Measurements from ENCODE around the gene MCRIP1. TPM values are rescaled to one million over a fixed set of nuclear protein-coding genes. Genes with fewer than 3 reads are reported as not detected.
A peak's percentile ranks its signal among the peaks of the same experiment; 100 is the strongest.

The MCRIP1 gene
- total and polyA plus RNA-seq, 7 experiments from 2014 or later, result 41.1 to 65.3 (median 53.1) TPM

DNA sequence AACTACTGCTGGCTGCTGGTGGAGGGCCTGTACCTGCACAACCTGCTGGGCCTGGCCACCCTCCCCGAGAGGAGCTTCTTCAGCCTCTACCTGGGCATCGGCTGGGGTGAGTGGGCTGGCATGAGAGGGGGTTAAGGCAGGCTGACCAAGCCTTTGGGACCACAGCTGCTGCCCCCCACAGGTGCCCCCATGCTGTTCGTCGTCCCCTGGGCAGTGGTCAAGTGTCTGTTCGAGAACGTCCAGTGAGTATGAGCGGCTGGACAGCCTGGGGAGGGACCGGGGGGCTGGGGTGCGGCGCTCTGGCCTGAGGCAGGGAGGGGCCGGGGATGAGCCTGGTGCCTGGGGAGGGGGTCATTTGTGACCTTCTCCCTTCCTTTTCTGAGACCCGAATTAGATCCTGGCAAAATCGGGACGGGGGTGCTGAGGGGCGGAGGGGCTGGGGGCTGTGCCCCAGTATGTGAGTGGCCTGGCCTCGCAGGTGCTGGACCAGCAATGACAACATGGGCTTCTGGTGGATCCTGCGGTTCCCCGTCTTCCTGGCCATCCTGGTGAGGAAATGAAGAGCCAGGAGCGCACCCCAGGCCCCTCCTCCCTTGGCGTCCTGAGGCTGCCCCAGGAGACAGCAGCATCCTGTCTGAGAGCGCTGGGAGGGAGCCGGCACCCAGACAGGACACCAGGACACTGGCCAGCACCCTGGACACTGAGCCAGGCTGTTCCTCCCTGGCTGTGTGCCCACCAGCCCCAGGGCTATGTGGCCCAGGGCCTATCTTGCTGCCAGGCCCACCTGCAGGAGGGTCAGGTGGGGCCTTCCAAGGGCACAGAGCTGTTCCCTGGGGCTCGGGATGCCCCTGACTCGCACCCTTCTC is 21.2 kb downstream of the MCRIP1 start:
- Histone ChIP-seq H3K4me1 (ENCODE audit: control insufficient read depth in 2 of 2, insufficient read depth in 2 of 2, low read length in 2 of 2) (no peaks in the 10 kb centered on the region), H3K36me3 (ENCODE audit: control insufficient read depth in 2 of 3, insufficient read depth in 3 of 3, low read length in 3 of 3) (no peaks in the 10 kb centered on the region), H3K27ac (ENCODE audit: low read depth, low read length) (no peak overlapping the region), H3K9me3 (ENCODE audit: control insufficient read depth in 2 of 3, low read length in 3 of 3) (no peaks in the 10 kb centered on the region), H3K4me3 (ENCODE audit: low read length) (no peak overlapping the region), H3K27me3 (ENCODE audit: control insufficient read depth in 2 of 2, insufficient read depth in 2 of 2, low read length in 2 of 2) (no peaks in the 10 kb centered on the region)
- no peak overlapping the region for H3K4me3 Mint-ChIP-seq
- POLR2A ChIA-PET, result no interaction called here
- peaks cover 7 to 26% (median 12%) of the 10 kb centered on the region in 5 donors for H3K27me3 Mint-ChIP-seq
- H3K4me1 Mint-ChIP-seq, result peaks cover 0 to 4% (median 0%) of the 10 kb centered on the region in 7 donors
- ATAC-seq (no peak), DNase-seq (no peak)
- H3K27ac Mint-ChIP-seq, result no peak overlapping the region
- intact Hi-C loops (cut with micrococcal nuclease), result no loop called here
- H3K9me3 Mint-ChIP-seq, result no peaks in the 10 kb centered on the region
- no peaks in the 10 kb centered on the region for H3K36me3 Mint-ChIP-seq
- CTCF ChIA-PET, result no interaction called here

GRCh38 chr17:81810892-81811704 is 22.0 kb downstream of the MCRIP1 start:
- POLR2A ChIA-PET, result no interaction called here
- H3K4me3 Mint-ChIP-seq, result no peak overlapping the region

GRCh38 chr17:81810476-81810875 is 22.6 kb downstream of the MCRIP1 start:
- no peaks in the 10 kb centered on the region for H3K36me3 Mint-ChIP-seq
- Histone ChIP-seq H3K36me3 (ENCODE audit: control insufficient read depth in 2 of 3, insufficient read depth in 3 of 3, low read length in 3 of 3) (no peaks in the 10 kb centered on the region), H3K4me1 (ENCODE audit: control insufficient read depth in 2 of 2, insufficient read depth in 2 of 2, low read length in 2 of 2) (no peaks in the 10 kb centered on the region), H3K9me3 (ENCODE audit: control insufficient read depth in 2 of 3, low read length in 3 of 3) (no peaks in the 10 kb centered on the region), H3K27me3 (ENCODE audit: control insufficient read depth in 2 of 2, insufficient read depth in 2 of 2, low read length in 2 of 2) (no peaks in the 10 kb centered on the region), H3K27ac (ENCODE audit: low read depth, low read length) (no peak overlapping the region), H3K4me3 (ENCODE audit: low read length) (no peak overlapping the region)
- no peak overlapping the region for H3K27ac Mint-ChIP-seq
- no peaks in the 10 kb centered on the region for H3K9me3 Mint-ChIP-seq
- no peak for DNase-seq
- CTCF ChIA-PET, result no interaction called here
- H3K27me3 Mint-ChIP-seq, result peaks cover 7 to 33% (median 11%) of the 10 kb centered on the region in 5 donors
- no peak for ATAC-seq
- intact Hi-C loops (cut with micrococcal nuclease), result no loop called here
- H3K4me1 Mint-ChIP-seq, result peaks cover 0 to 4% (median 0%) of the 10 kb centered on the region in 7 donors
- no peak overlapping the region for H3K4me3 Mint-ChIP-seq
- POLR2A ChIA-PET, result interaction anchor here (0.5 kb wide), 1 partner anchor 592 kb away, joined by 3 read pairs; no protein-coding TSS in a partner anchor

More at GRCh38 chr17:81810892-81811704, 22.0 kb downstream of the MCRIP1 start:
- no peaks in the 10 kb centered on the region for H3K4me1 ChIP-seq (ENCODE audit: control insufficient read depth in 2 of 2, insufficient read depth in 2 of 2, low read length in 2 of 2)
- Mint-ChIP-seq H3K27me3 (peaks cover 7 to 29% (median 11%) of the 10 kb centered on the region in 5 donors), H3K9me3 (no peaks in the 10 kb centered on the region), H3K36me3 (no peaks in the 10 kb centered on the region), H3K4me1 (peaks cover 0 to 4% (median 0%) of the 10 kb centered on the region in 7 donors), H3K27ac (no peak overlapping the region)
- H3K36me3 ChIP-seq (ENCODE audit: control insufficient read depth in 2 of 3, insufficient read depth in 3 of 3, low read length in 3 of 3), result no peaks in the 10 kb centered on the region
- ATAC-seq (no peak), DNase-seq (no peak)
- no peaks in the 10 kb centered on the region for H3K27me3 ChIP-seq (ENCODE audit: control insufficient read depth in 2 of 2, insufficient read depth in 2 of 2, low read length in 2 of 2)
- H3K27ac ChIP-seq (ENCODE audit: low read depth, low read length), result no peak overlapping the region
- CTCF ChIA-PET, result no interaction called here
- intact Hi-C loops (cut with micrococcal nuclease), result no loop called here
- H3K9me3 ChIP-seq (ENCODE audit: control insufficient read depth in 2 of 3, low read length in 3 of 3), result no peaks in the 10 kb centered on the region
- no peak overlapping the region for H3K4me3 ChIP-seq (ENCODE audit: low read length)

GRCh38 chr17:81809556-81809998 is 23.5 kb downstream of the MCRIP1 start:
- Histone ChIP-seq H3K27me3 (ENCODE audit: control insufficient read depth in 2 of 2, insufficient read depth in 2 of 2, low read length in 2 of 2) (no peaks in the 10 kb centered on the region), H3K9me3 (ENCODE audit: control insufficient read depth in 2 of 3, low read length in 3 of 3) (no peaks in the 10 kb centered on the region), H3K36me3 (ENCODE audit: control insufficient read depth in 2 of 3, insufficient read depth in 3 of 3, low read length in 3 of 3) (no peaks in the 10 kb centered on the region), H3K27ac (ENCODE audit: low read depth, low read length) (no peak overlapping the region), H3K4me3 (ENCODE audit: low read length) (no peak overlapping the region), H3K4me1 (ENCODE audit: control insufficient read depth in 2 of 2, insufficient read depth in 2 of 2, low read length in 2 of 2) (no peaks in the 10 kb centered on the region)
- Mint-ChIP-seq H3K27ac (peak overlapping the region in 1 of 9 donors; percentile 17), H3K27me3 (peaks cover 7 to 33% (median 17%) of the 10 kb centered on the region in 5 donors), H3K4me1 (peaks cover 0 to 4% (median 0%) of the 10 kb centered on the region in 7 donors), H3K4me3 (peak overlapping the region in 1 of 10 donors; percentile 37), H3K36me3 (no peaks in the 10 kb centered on the region), H3K9me3 (no peaks in the 10 kb centered on the region)
- DNase-seq (no peak), ATAC-seq (no peak)
- intact Hi-C loops (cut with micrococcal nuclease), result no loop called here
- ChIA-PET POLR2A (no interaction called here), CTCF (no interaction called here)

- Histone ChIP-seq H3K36me3 (ENCODE audit: control insufficient read depth in 2 of 3, insufficient read depth in 3 of 3, low read length in 3 of 3) (no peaks in the 10 kb centered on the region), H3K4me3 (ENCODE audit: low read length) (no peak overlapping the region), H3K27me3 (ENCODE audit: control insufficient read depth in 2 of 2, insufficient read depth in 2 of 2, low read length in 2 of 2) (no peaks in the 10 kb centered on the region), H3K9me3 (ENCODE audit: control insufficient read depth in 2 of 3, low read length in 3 of 3) (no peaks in the 10 kb centered on the region), H3K4me1 (ENCODE audit: control insufficient read depth in 2 of 2, insufficient read depth in 2 of 2, low read length in 2 of 2) (no peaks in the 10 kb centered on the region), H3K27ac (ENCODE audit: low read depth, low read length) (no peak overlapping the region)
- CTCF ChIA-PET, result interaction anchor here (0.9 kb wide), 1 partner anchor 74 kb away, joined by 3 read pairs; no protein-coding TSS in a partner anchor
- ATAC-seq (no peak), DNase-seq (no peak)
- intact Hi-C loops (cut with micrococcal nuclease), result no loop called here
- Mint-ChIP-seq H3K4me3 (peak overlapping the region in 1 of 10 donors; percentile 37), H3K27me3 (peaks cover 7 to 33% (median 17%) of the 10 kb centered on the region in 5 donors), H3K9me3 (no peaks in the 10 kb centered on the region), H3K4me1 (peaks cover 0 to 4% (median 0%) of the 10 kb centered on the region in 7 donors), H3K27ac (no peak overlapping the region), H3K36me3 (no peaks in the 10 kb centered on the region)
- POLR2A ChIA-PET, result interaction anchor here (0.5 kb wide), 1 partner anchor 79 kb away, joined by 4 read pairs; no protein-coding TSS in a partner anchor
These were observed 24.1 kb downstream of the MCRIP1 start for GRCh38 chr17:81808778-81809555.

DNA sequence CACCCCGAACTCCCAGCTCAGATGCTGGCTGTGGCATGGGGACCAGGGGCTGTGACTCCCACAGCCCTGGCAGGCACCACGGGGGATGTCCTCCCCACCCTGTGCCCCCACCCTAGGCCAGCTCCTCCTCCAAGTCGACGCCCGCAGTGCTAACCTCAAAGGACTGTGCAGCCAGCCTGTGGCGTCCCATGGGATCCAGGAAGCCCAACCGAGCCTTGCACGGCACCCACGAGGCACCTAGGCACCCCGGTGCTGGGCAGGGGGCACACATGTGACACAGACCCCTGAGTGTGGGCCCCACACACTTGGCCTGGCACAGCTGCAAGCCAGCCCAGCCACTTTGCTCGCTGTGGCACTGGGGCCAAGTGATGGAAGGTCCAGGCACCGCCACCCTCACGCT is 25.3 kb downstream of the MCRIP1 start:
- Histone ChIP-seq H3K9me3 (ENCODE audit: control insufficient read depth in 2 of 3, low read length in 3 of 3) (no peaks in the 10 kb centered on the region), H3K27me3 (ENCODE audit: control insufficient read depth in 2 of 2, insufficient read depth in 2 of 2, low read length in 2 of 2) (no peaks in the 10 kb centered on the region), H3K4me1 (ENCODE audit: control insufficient read depth in 2 of 2, insufficient read depth in 2 of 2, low read length in 2 of 2) (no peaks in the 10 kb centered on the region), H3K36me3 (ENCODE audit: control insufficient read depth in 2 of 3, insufficient read depth in 3 of 3, low read length in 3 of 3) (no peaks in the 10 kb centered on the region), H3K27ac (ENCODE audit: low read depth, low read length) (no peak overlapping the region), H3K4me3 (ENCODE audit: low read length) (no peak overlapping the region)
- intact Hi-C loops (cut with micrococcal nuclease), result no loop called here
- Mint-ChIP-seq H3K9me3 (no peaks in the 10 kb centered on the region), H3K4me3 (no peak overlapping the region), H3K27me3 (peaks cover 10 to 39% (median 24%) of the 10 kb centered on the region in 5 donors), H3K36me3 (no peaks in the 10 kb centered on the region), H3K4me1 (peaks cover 0 to 9% (median 0%) of the 10 kb centered on the region in 7 donors), H3K27ac (no peak overlapping the region)
- no peak for ATAC-seq
- CTCF ChIA-PET, result no interaction called here
- no peak for DNase-seq
- POLR2A ChIA-PET, result no interaction called here

Measured in naive thymus-derived CD4-positive, alpha-beta T cell (primary cell).